ENCODE data around the gene CASZ1.

DNA sequence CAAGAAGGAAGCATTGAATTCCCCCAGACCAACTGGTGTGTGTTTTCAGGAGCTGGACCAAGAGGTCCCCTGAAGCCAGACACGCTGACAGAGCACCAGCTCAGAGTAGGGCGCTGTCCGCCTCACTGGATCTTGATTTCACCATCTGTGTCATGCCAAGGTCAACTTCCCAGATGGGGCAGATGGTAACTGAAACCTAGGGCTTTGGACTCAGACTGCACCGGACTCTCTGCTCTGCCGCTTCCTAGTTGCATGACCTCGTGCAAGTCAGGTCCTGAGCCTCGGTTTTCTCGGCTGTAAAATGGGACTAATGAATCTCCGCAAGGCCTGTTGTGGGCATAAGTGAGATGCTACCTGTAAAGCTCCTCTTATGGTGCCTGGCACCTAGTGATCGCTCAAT, 17.9 kb upstream of the CASZ1 start:
- TF ChIP-seq CTCF (IDR thresholded peaks at IDR 0.05 in 2 of 3, conservative IDR thresholded peaks at IDR 0.05 in 1 of 3; ENCODE audit: control insufficient read depth in 2 of 3, extremely low read depth in 1 of 3, insufficient read depth in 1 of 3, low read depth in 3 of 3, low read length in 3 of 3) (no peak), CHD4 (IDR thresholded peaks at IDR 0.05) (no peak), PAX8 (IDR thresholded peaks at IDR 0.05) (no peak), POLR2A (IDR thresholded peaks at IDR 0.05; ENCODE audit: low read depth, low read length) (no peak), SREBF2 (IDR thresholded peaks at IDR 0.05; ENCODE audit: low read length) (no peak)
